ENCODE results near the gene XCL2. TPM values are rescaled to one million over a fixed set of nuclear protein-coding genes. Genes with fewer than 3 reads are reported as not detected.
A peak's percentile ranks its signal among the peaks of the same experiment; 100 is the strongest.
"Not testable (repeated sequence)": the region's sequence is repeated elsewhere in the genome, so short reads cannot be mapped to it uniquely, and the experiment has no call there.

XCL2 gene, protein sequence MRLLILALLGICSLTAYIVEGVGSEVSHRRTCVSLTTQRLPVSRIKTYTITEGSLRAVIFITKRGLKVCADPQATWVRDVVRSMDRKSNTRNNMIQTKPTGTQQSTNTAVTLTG
- total RNA-seq, result 12.7 TPM

DNA sequence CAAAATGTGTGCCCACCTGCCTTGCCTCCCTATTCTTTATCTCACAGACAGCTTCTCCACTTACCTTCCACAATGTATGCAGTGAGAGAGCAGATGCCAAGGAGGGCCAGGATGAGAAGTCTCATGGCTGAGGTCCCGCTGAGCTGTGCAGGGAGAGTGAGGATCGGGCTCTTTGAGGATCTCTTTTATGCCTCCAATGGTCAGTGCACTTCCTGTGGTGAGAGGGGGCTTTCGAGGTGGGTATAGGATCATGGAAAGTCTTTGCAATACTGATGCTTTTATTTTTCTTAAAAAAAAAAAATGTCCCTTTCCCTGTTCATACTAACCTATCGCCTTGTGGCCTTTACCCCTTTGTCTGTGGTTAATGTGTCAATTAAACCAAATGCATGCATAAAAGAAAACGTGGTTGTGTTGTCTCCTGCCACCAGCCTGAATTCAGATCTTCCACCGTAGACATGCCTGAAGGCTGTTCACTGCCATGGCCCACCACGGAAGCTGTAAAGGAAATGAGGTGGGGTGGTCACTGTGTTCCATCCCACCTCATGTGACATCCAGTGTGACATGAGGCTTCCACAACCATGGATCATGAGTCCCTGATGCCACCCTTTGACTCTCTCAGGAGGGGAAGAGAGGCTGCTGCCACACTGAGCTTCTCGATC lies at the start of gene XCL2:
Gene XCL2, minus strand, starts transcription at position 158 of the 659 bp plus-strand sequence. Its CDS starts 33 bp downstream, at position 125.
- not testable (repeated sequence) for H3K9me3 ChIP-seq (ENCODE audit: low read depth, low read length); H3K4me1 ChIP-seq (ENCODE audit: insufficient read depth, low read length); H3K27me3 ChIP-seq (ENCODE audit: insufficient read depth, low read length)
- H3K4me3 ChIP-seq (ENCODE audit: low read length), result peak within 1 kb of the TSS; percentile 13

DNA sequence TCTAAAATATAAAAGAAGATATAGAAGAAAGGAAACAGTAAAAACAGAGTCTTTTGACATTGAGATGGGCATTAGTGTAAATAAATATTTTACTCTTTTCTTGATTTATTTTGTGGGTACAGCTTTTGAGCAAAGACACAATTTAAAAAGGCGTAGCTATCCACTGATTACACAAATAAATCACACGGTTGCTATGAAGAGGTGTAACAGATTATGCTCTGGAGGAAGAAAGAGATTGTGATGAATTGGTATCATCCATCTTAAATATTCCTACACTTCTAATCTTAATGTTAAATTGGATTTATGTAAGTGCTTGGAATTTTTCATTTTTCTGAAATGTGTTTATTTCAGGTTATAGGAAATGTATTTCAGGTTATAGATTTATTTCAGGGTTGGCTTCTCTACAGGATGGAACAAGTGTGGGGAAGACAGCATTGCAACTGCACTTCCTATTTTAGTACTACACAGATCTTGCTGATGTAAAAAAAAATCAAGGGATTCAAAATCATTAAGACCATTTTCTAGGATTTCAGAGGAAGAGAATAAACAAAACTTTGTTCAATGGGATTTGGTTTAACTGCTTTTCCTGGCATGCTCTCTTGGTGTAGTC lies 47.9 kb upstream of the XCL2 start:
- Histone ChIP-seq H3K4me3 (ENCODE audit: low read length) (no peak overlapping the region), H3K4me1 (ENCODE audit: insufficient read depth, low read length) (no peaks in the 10 kb centered on the region)

DNA sequence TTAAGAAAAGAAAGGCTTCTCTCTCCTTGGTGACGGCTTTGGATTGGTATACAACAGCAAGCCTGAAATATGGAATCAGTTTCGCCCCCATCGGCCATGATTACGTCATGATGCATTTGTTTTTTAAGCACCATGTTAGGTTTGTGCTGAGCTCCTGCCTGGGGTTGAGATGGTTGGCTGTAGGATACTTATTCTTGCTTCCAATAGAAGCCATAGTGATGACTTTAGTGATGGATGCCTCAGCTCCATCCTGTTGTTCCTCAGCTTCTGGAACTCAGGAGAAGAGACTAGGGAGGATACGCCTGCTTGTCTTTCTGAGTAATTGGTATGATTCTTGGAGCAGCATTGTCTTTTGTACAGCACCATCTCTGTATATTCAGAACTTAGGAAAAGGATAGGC lies 47.3 kb upstream of the XCL2 start:
- Histone ChIP-seq H3K4me1 (ENCODE audit: insufficient read depth, low read length) (no peaks in the 10 kb centered on the region), H3K4me3 (ENCODE audit: low read length) (no peak overlapping the region), H3K27me3 (ENCODE audit: insufficient read depth, low read length) (no peaks in the 10 kb centered on the region), H3K9me3 (ENCODE audit: low read depth, low read length) (no peaks in the 10 kb centered on the region)

More for the DNA sequence above, 47.9 kb upstream of the XCL2 start:
- H3K27me3 ChIP-seq (ENCODE audit: insufficient read depth, low read length), result no peaks in the 10 kb centered on the region
- H3K9me3 ChIP-seq (ENCODE audit: low read depth, low read length), result no peaks in the 10 kb centered on the region

DNA sequence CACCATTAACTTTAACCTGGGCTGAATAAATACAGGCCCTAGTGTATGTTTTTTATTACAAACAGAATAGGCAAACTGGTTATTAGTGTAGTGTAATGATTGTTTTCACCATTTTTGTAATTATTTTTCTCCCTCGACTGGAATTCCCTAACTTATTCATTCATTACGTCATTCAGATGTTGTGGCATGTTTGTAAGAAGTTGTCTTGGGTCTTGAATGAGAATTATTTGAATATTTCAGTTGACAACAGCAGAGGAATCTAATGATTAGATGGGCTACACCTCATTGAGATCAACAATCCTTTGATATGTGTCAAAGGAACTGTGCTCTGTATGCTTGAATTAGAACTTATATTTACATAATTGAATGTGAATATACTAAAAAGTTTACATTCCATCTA lies 45.4 kb upstream of the XCL2 start:
- Histone ChIP-seq H3K4me3 (ENCODE audit: low read length) (no peak overlapping the region), H3K27me3 (ENCODE audit: insufficient read depth, low read length) (no peaks in the 10 kb centered on the region), H3K9me3 (ENCODE audit: low read depth, low read length) (no peaks in the 10 kb centered on the region), H3K4me1 (ENCODE audit: insufficient read depth, low read length) (no peaks in the 10 kb centered on the region)

DNA sequence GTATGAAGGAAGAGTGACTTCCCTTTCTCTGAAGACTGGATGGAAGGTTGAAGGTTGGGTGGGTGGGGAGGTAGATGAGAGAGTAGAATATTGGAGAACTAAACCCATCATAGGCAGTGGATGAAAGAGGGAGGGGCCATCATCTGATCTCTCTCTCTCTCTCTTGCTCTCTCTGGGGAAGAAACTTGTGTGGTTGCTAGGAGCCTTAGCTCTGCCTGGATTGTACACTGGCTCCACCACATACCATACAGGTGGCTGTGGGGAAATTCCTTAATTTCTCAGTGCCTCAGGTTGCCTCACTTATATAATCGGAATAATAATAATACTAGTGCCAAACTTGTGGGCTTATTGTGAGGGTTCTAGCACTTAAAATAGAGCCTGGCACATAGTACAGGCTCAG lies 42.1 kb upstream of the XCL2 start:
- H3K9me3 ChIP-seq (ENCODE audit: low read depth, low read length), result no peaks in the 10 kb centered on the region
- no peaks in the 10 kb centered on the region for H3K27me3 ChIP-seq (ENCODE audit: insufficient read depth, low read length)
- no peak overlapping the region for H3K4me3 ChIP-seq (ENCODE audit: low read length)
- H3K4me1 ChIP-seq (ENCODE audit: insufficient read depth, low read length), result no peaks in the 10 kb centered on the region

DNA sequence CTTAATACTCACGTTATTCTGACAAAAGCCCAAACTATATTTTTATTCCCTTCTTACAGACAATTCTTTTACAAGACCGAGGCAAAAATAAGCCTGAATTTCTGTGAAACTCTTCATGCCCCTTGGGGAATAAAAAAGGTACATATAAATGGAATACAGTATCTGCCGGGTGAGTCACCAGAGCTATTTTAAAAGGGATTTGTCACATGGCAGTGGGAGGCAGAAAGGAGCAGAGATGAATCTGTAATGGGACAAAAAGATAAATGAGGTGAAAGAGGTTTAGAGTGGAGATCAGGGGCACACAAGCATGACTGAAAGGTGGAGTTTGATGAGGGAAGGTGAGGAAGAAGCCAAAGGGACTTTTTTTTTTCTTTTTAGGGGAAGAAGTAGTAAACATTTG lies 41.4 kb upstream of the XCL2 start:
- Histone ChIP-seq H3K27me3 (ENCODE audit: insufficient read depth, low read length) (no peaks in the 10 kb centered on the region), H3K4me1 (ENCODE audit: insufficient read depth, low read length) (no peaks in the 10 kb centered on the region), H3K9me3 (ENCODE audit: low read depth, low read length) (no peaks in the 10 kb centered on the region), H3K4me3 (ENCODE audit: low read length) (no peak overlapping the region)

DNA sequence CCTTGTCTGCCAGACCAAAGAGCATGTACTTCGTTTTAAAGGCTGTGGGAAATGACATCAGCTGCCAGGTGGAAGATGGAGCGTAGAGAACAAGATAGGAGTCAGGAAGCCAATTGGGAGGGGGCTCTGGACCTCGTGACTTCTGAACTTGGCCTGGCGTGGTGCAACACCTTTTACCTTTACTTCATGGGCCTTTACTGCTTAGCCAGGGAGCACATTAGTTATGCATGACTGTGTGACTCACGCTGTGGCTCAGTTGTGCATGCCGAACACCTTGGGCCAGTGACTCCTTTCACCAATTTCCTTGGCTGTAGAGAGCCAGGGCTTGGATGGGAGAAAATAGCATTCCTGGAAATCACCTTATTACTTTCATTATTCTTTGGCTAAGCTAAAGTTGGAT lies 39.8 kb upstream of the XCL2 start:
- no peaks in the 10 kb centered on the region for H3K4me1 ChIP-seq (ENCODE audit: insufficient read depth, low read length)
- H3K27me3 ChIP-seq (ENCODE audit: insufficient read depth, low read length), result no peaks in the 10 kb centered on the region
- no peaks in the 10 kb centered on the region for H3K9me3 ChIP-seq (ENCODE audit: low read depth, low read length)

DNA sequence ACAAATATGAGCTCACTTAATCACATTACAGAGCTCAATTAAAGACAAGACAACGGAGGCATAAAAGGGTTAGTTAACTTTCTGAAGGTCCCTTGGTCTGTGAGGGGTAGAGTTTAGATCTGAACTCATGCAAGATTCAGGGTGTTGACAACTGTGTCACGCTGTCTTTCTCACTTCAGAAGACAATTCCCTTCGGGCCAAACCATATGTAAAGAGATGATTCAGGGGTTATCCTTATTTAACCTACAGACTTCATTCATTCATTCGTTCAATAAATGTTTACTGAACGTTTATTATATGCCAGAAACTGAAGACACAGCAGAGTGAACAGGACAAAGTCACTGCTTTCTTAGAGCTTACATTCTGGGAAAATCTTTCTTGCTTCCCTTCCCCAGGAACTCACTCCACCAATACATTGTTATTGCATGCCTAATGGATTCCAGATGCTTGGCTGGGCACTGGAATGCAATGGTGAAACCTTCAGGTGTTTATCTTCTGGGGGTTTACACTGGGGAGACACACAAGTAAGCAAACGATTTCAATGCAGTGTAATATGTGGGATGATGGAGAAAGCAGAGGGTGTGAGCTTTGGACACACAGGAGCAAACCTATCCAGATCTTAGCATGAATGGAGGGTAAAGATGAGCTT lies 39.0 kb upstream of the XCL2 start:
- Histone ChIP-seq H3K4me3 (ENCODE audit: low read length) (no peak overlapping the region), H3K27me3 (ENCODE audit: insufficient read depth, low read length) (no peaks in the 10 kb centered on the region), H3K9me3 (ENCODE audit: low read depth, low read length) (no peaks in the 10 kb centered on the region), H3K4me1 (ENCODE audit: insufficient read depth, low read length) (no peaks in the 10 kb centered on the region)

More for the DNA sequence above, 39.8 kb upstream of the XCL2 start:
- no peak overlapping the region for H3K4me3 ChIP-seq (ENCODE audit: low read length)

DNA sequence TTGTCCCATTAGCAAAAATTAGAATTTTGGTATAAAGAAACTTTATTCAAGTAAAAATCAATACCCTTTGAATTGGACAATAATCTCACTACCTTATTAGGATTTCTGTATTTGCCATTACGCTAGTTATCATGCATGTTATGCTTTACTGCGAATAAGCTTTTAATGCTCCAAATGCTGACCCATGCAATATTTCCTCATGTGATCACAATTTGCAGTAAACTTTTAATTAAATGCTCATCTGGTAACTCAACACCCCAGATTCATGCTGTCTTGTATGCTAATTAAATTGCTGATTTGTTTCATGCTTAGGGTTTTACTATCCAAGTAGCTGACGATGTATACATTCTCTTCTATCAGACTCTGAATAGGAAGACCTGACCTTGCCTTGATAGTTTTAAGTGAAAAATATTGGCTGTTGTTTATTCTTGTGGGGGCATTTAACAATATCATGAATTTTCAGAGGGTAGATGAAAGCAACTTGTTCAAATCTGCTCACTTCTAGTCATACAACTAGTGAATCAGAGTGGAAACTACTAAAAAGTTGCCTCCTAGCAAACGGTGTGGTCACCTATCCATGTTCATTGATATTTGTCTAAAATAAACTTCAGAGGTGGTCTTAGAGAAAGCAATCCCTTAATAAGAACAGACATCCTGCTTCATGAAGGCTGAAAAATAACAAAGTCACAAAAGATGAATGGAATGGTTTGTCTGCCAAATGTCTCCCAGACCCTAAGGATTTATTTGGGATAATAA lies 38.2 kb upstream of the XCL2 start:
- Histone ChIP-seq H3K9me3 (ENCODE audit: low read depth, low read length) (no peaks in the 10 kb centered on the region), H3K4me1 (ENCODE audit: insufficient read depth, low read length) (no peaks in the 10 kb centered on the region), H3K27me3 (ENCODE audit: insufficient read depth, low read length) (no peaks in the 10 kb centered on the region), H3K4me3 (ENCODE audit: low read length) (no peak overlapping the region)

DNA sequence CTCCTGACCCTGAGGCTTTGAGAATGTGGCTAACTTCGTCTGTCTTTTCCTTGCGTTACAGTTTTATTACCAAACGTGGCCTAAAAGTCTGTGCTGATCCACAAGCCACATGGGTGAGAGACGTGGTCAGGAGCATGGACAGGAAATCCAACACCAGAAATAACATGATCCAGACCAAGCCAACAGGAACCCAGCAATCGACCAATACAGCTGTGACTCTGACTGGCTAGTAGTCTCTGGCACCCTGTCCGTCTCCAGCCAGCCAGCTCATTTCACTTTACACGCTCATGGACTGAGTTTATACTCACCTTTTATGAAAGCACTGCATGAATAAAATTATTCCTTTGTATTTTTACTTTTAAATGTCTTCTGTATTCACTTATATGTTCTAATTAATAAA lies 37.2 kb upstream of the XCL2 start:
- H3K27me3 ChIP-seq (ENCODE audit: insufficient read depth, low read length); H3K4me3 ChIP-seq (ENCODE audit: low read length); H3K4me1 ChIP-seq (ENCODE audit: insufficient read depth, low read length); H3K9me3 ChIP-seq (ENCODE audit: low read depth, low read length): not testable (repeated sequence)

DNA sequence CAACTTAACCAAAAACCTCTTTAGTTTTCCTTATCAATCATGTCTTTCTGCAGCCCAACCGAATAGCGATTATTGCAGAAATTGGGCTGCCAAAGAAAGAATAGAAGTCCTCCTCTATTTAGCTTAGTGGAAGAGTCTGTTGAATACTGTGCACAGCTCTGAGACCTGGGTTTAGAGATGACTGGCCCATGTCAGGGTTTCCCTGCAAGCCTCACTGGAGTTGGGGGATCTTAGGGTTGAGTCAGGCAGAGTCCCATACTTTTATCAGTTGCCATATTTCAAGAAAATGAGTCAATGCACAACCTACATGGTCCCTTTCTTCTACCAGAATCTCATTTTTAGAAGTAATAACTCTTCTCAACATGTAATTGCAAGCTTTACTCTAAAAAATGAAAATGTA lies 36.5 kb upstream of the XCL2 start:
- not testable (repeated sequence) for H3K9me3 ChIP-seq (ENCODE audit: low read depth, low read length); H3K4me3 ChIP-seq (ENCODE audit: low read length); H3K4me1 ChIP-seq (ENCODE audit: insufficient read depth, low read length); H3K27me3 ChIP-seq (ENCODE audit: insufficient read depth, low read length)

DNA sequence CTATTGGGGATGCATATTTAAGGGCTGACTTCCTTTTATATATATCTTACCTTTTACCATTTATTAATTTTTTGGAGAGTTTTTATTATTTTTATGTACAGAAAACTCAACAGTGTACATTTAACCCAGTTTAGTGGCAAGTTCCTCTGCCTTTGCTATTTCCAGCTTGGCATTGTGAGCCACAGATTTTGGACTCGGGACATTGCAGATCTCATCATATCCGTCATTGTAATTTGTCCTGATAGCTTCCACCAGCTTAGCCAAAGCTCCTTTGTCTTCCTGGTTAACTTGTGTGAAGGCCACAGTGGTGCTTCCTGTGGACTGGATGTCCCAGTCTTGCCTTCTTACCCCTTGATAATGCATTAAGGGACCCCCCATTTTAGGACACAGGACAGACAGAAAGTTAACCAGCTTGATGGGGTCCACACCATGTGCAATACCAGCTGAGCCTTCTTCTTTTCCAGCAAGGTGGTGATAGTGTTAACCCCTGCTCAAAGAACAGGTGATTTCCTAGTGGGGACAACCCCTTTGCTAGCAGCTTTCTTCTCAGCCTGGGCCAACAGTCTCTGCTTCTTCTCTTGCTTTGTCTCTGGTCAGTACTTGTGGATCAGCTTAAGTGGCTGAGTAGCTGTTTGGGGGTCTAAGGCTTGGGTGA lies 34.9 kb upstream of the XCL2 start:
- H3K4me1 ChIP-seq (ENCODE audit: insufficient read depth, low read length); H3K9me3 ChIP-seq (ENCODE audit: low read depth, low read length); H3K4me3 ChIP-seq (ENCODE audit: low read length); H3K27me3 ChIP-seq (ENCODE audit: insufficient read depth, low read length): not testable (repeated sequence)

DNA sequence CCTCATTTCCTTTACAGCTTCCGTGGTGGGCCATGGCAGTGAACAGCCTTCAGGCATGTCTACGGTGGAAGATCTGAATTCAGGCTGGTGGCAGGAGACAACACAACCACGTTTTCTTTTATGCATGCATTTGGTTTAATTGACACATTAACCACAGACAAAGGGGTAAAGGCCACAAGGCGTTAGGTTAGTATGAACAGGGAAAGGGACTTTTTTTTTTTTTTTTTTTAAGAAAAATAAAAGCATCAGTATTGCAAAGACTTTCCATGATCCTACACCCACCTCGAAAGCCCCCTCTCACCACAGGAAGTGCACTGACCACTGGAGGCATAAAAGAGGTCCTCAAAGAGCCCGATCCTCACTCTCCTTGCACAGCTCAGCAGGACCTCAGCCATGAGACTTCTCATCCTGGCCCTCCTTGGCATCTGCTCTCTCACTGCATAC lies 32.5 kb upstream of the XCL2 start, which contains the start of gene XCL1:
Gene XCL1, plus strand, starts transcription at position 361 of the 444 bp plus-strand sequence. Its CDS starts 33 bp downstream, at position 394.
- H3K27me3 ChIP-seq (ENCODE audit: insufficient read depth, low read length); H3K4me1 ChIP-seq (ENCODE audit: insufficient read depth, low read length); H3K9me3 ChIP-seq (ENCODE audit: low read depth, low read length); H3K4me3 ChIP-seq (ENCODE audit: low read length): not testable (repeated sequence)

DNA sequence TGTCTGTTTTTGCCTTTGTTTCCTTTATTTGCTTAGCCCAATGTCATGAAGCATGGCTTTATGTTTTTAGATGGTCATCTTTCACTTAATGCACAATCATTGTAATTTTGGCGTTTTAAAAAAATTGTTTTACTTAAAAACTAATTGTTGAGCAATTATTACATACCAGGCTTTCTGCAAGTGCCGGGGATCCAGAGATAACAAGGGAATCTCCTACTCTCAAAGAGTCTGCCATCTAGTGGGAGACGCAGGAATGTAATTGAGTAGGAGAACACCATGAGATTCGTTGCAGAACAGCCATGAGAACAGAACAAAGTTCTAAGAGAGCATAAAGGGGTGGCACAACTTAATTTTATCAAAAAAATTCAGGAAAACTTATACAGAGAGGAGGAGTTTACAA lies 30.4 kb upstream of the XCL2 start:
- not testable (repeated sequence) for H3K4me1 ChIP-seq (ENCODE audit: insufficient read depth, low read length); H3K27me3 ChIP-seq (ENCODE audit: insufficient read depth, low read length); H3K9me3 ChIP-seq (ENCODE audit: low read depth, low read length); H3K4me3 ChIP-seq (ENCODE audit: low read length)

DNA sequence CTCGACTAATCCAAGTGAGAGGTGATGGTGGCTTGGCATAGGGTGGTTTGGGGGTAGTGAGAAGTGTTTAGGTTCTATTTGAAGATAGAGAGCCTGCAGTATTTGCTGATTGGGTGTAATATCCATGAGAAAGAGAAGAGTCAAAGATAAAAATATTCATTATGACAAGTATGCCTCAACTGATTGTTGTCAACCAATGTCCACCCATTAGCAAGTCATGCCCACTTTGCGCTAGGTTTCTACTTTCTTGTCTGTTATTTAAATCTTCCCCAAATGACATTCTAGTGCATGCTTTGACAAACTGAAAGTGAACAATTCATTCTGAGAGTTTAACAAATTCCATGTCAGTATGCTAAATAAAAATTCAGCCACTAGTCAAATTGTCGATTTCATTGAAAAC lies 28.8 kb upstream of the XCL2 start:
- no peaks in the 10 kb centered on the region for H3K9me3 ChIP-seq (ENCODE audit: low read depth, low read length)
- no peaks in the 10 kb centered on the region for H3K27me3 ChIP-seq (ENCODE audit: insufficient read depth, low read length)
- no peaks in the 10 kb centered on the region for H3K4me1 ChIP-seq (ENCODE audit: insufficient read depth, low read length)
- H3K4me3 ChIP-seq (ENCODE audit: low read length), result no peak overlapping the region
